HFFc6 (cell line): Measurements from ENCODE around the gene ANGPTL8. TPM values are rescaled to one million over a fixed set of nuclear protein-coding genes. Genes with fewer than 3 reads are reported as not detected.

Experiments
- DNase-seq: peaks from one replicate; pipeline ENCODE4 v3.0.0-alpha.2; 2018
- H3K27ac Mint-ChIP-seq: 2 replicates; pipeline ENCODE4 v1.8.0; 2020; ENCODE audit warnings: mild to moderate bottlenecking, mixed read lengths
- H3K27me3 Mint-ChIP-seq: 2 replicates; pipeline ENCODE4 v1.8.0; 2021; ENCODE audit warnings: mild to moderate bottlenecking, moderate library complexity, mixed read lengths; ENCODE audit not compliant: insufficient read depth
- H3K36me3 Mint-ChIP-seq: 2 replicates; pipeline ENCODE4 v1.8.0; 2021; ENCODE audit warnings: low read depth, mixed read lengths
- H3K4me1 Mint-ChIP-seq: 2 replicates; pipeline ENCODE4 v1.8.0; 2020; ENCODE audit warnings: low read depth, mixed read lengths
- H3K4me3 Mint-ChIP-seq: 2 replicates; pipeline ENCODE4 v1.8.0; 2020; ENCODE audit warnings: mild to moderate bottlenecking, moderate library complexity, mixed read lengths
- H3K9me3 Mint-ChIP-seq: 2 replicates; pipeline ENCODE4 v1.8.0; 2020; ENCODE audit warnings: mild to moderate bottlenecking, mixed read lengths
- total RNA-seq, 6 experiments: library from RNA; stranded (reverse); fragmentation: NEBNext Ultra II Directional; extraction: Animal tissue kit (Norgen Biotek cat#: 25700); gene quantifications; 2 replicates in 1 of 6; 3 replicates in 5 of 6; pipeline ENCODE4 v1.2.3, GENCODE V29; 2021
- TF ChIP-seq, protein P1 (sequence below): fragments of 200-600 bp; sonication (generic); IDR thresholded peaks from 2 replicates; pipeline ENCODE4 v1.5.0; 2021; ENCODE audit warnings: antibody characterized with exemption, mild to moderate bottlenecking

Gene ANGPTL8
- total RNA-seq, 6 experiments from 2014 or later = not detected

DNA sequence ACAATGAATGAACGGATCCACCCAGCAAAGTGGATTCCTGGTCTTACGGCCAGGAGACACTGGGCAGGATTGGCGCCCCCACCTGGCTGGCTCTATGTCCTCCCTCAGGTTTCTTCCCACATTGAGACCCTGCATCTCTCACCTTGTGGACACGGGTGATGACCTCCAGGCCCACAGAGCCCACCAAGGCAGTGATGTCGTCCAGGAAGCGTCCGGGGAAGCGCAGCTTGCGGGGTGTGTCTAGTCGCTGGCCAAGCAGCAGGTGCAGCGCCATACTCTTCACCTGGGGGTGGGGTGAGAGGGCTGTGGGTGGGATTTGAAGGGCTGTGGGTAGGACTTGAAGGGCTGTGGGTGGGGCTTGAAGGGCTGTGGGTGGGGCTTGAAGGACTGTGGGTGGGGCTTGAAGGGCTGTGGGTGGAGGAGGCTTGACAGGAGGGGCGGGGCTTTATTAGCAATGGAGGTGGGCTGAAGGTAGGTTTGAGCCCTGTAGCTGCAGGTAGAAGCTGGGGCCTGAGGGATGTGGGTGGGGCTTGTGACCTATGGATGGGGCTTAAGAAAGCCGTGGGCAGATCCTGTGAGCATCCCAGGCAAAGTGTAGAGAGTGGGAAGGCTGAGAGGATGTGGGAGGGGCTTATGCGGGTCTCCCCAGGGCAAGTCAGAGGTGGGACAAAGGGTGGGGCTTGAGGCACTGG, 12.1 kb upstream of the ANGPTL8 start:
- H3K9me3 Mint-ChIP-seq = no peaks in the 10 kb centered on the region
- peaks cover 5% of the 10 kb centered on the region for H3K27me3 Mint-ChIP-seq
- no peak overlapping the region for H3K4me3 Mint-ChIP-seq
- H3K4me1 Mint-ChIP-seq = no peaks in the 10 kb centered on the region
- no peak for DNase-seq
- no peak overlapping the region for H3K27ac Mint-ChIP-seq
- H3K36me3 Mint-ChIP-seq = peaks cover 9% of the 10 kb centered on the region
- TF ChIP-seq, protein P1, sequence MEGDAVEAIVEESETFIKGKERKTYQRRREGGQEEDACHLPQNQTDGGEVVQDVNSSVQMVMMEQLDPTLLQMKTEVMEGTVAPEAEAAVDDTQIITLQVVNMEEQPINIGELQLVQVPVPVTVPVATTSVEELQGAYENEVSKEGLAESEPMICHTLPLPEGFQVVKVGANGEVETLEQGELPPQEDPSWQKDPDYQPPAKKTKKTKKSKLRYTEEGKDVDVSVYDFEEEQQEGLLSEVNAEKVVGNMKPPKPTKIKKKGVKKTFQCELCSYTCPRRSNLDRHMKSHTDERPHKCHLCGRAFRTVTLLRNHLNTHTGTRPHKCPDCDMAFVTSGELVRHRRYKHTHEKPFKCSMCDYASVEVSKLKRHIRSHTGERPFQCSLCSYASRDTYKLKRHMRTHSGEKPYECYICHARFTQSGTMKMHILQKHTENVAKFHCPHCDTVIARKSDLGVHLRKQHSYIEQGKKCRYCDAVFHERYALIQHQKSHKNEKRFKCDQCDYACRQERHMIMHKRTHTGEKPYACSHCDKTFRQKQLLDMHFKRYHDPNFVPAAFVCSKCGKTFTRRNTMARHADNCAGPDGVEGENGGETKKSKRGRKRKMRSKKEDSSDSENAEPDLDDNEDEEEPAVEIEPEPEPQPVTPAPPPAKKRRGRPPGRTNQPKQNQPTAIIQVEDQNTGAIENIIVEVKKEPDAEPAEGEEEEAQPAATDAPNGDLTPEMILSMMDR = peak; percentile 55; the same call in 1 of the 2 replicates

DNA sequence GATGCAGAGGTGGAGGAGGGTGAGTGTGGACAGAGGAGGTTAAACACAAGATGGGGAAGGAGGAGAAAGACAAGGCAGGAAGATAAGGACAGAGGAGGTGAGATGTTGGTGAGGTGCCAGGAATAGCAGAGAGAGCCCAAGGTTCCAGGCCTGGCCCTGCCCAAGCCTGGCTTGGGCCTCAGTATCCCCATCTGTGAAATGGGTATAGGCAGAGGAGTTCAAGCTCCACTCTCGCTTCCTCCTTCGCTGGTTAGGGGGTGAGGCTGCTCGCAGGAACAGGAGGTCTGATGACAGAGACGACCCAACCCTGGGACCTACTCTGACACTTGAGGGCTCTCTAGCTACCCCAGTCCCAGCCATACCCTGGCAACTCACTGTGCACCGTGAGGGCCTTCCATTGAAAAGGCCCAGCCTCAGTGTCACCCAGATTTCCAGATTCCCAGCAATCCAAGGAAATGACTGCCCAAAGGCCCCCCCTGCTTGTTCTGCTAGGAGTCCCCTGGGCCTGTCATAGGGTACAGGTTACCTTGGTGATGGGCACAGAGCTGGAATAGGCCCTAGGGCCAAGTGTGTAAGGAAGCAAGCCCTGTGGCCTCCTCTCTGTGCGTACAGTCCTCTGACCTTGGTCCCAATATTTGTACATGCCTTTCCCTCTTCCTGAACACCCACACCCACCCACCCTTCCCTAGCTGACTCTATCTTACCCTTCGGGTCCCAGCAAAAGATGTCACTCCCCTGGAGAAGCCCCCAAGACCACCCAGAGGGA, 8.6 kb upstream of the ANGPTL8 start:
- no peaks in the 10 kb centered on the region for H3K9me3 Mint-ChIP-seq
- H3K27me3 Mint-ChIP-seq = peaks cover 5% of the 10 kb centered on the region
- no peaks in the 10 kb centered on the region for H3K4me1 Mint-ChIP-seq
- H3K4me3 Mint-ChIP-seq = no peak overlapping the region
- TF ChIP-seq, protein P1 = no peak
- DNase-seq = no peak
- peaks cover 6% of the 10 kb centered on the region for H3K36me3 Mint-ChIP-seq
- H3K27ac Mint-ChIP-seq = no peak overlapping the region

DNA sequence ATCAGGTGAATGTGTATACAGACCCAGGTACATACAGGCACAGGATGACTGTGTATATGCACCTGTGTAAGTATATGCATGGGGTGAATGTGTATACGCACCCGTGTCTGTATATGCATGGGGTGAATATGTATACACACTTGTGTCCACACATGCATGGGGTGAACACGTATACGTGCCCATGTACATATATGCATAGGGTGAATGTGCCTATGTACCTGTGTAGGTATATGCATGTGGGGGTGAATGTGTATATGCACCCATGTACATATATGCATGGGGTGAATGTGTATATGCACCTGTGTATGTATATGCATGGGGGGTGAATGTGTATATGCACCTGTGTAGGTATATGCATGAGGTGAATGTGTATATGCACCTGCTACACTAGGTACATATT, 6.9 kb upstream of the ANGPTL8 start:
- Mint-ChIP-seq H3K4me3 (no peak overlapping the region), H3K27me3 (peaks cover 5% of the 10 kb centered on the region), H3K4me1 (no peaks in the 10 kb centered on the region), H3K27ac (no peak overlapping the region), H3K9me3 (no peaks in the 10 kb centered on the region), H3K36me3 (no peaks in the 10 kb centered on the region)
- TF ChIP-seq, protein P1 = no peak
- no peak for DNase-seq

- TF ChIP-seq, protein P1 = no peak
- no peaks in the 10 kb centered on the region for H3K36me3 Mint-ChIP-seq
- no peak overlapping the region for H3K4me3 Mint-ChIP-seq
- no peak for DNase-seq
- peaks cover 5% of the 10 kb centered on the region for H3K27me3 Mint-ChIP-seq
- H3K4me1 Mint-ChIP-seq = no peaks in the 10 kb centered on the region
- H3K27ac Mint-ChIP-seq = no peak overlapping the region
- H3K9me3 Mint-ChIP-seq = no peaks in the 10 kb centered on the region
Observed at GRCh38 chr19:11233073-11233472, 6.3 kb upstream of the ANGPTL8 start.

DNA sequence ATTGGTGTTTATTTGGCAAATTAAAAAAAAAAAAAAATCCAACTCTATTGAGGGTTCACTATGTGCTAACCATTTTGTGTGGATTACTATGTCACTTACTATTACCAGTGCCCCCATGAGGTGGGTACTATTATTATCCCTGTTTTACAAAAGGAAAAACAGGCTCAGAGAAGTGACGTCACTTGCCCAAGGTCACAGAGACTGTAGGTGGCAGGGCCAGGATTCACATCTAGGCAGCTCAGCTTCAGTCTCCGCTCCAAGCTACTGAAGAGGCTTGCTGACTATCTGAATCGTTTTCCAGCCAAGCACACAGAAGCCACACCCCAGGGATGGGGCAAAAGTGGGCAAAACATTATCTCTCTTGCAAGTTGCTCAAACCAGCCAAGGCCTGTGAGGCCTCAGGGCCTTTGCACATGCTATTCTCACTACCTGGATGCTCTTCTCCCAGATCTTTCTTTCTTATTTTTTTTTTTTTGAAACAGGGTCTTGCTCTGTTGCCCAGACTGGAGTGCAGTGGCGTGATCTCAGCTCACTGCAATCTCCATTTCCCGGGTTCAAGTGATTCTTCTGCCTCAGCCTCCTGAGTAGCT, 4.8 kb upstream of the ANGPTL8 start:
- peaks cover 6% of the 10 kb centered on the region for H3K36me3 Mint-ChIP-seq
- TF ChIP-seq, protein P1 = no peak; the same call in 1 of the 2 replicates

More for the DNA sequence above, 4.8 kb upstream of the ANGPTL8 start:
- Mint-ChIP-seq H3K9me3 (no peaks in the 10 kb centered on the region), H3K4me1 (no peaks in the 10 kb centered on the region), H3K27me3 (peaks cover 5% of the 10 kb centered on the region), H3K4me3 (no peak overlapping the region), H3K27ac (no peak overlapping the region)
- no peak for DNase-seq
